SK-N-SH treated with all-trans-retinoic acid at 6 μM for 48 hours (cell line): ENCODE measurements around the gene CNTN4.

Source experiments
- ATAC-seq: fragments of 200-7000 bp; cut with Tn5 transposase; 3 replicates; pipeline ENCODE4 v1.9.1; 2020; ENCODE audit warnings: mild to moderate bottlenecking, moderate library complexity
- ARNTL ChIP-seq: fragments of 450-650 bp; formaldehyde crosslinking; IDR thresholded peaks from 2 replicates; pipeline ENCODE4 v1.5.0; 2020; ENCODE audit warnings: low read depth, mild to moderate bottlenecking, moderate library complexity, borderline replicate concordance
- BACH2 ChIP-seq: fragments of 250-450 bp; sonication (Bioruptor Pico); IDR thresholded peaks from 2 replicates; pipeline ENCODE4 v1.9.0; 2021; ENCODE audit warnings: mild to moderate bottlenecking, borderline replicate concordance
- CSRNP3 ChIP-seq: fragments of 250-450 bp; sonication (Bioruptor Pico); IDR thresholded peaks from 2 replicates; pipeline ENCODE4 v1.5.1; 2021; ENCODE audit warnings: mild to moderate bottlenecking, moderate library complexity
- GLIS3 ChIP-seq: fragments of 250-450 bp; sonication (Bioruptor Pico); IDR thresholded peaks from 2 replicates; pipeline ENCODE4 v1.5.0; 2020; ENCODE audit warnings: mild to moderate bottlenecking, moderate library complexity
- ISL1 ChIP-seq: fragments of 250-450 bp; sonication (Bioruptor Pico); IDR thresholded peaks from 2 replicates; pipeline ENCODE4 v2.1.2; 2022; ENCODE audit warnings: mild to moderate bottlenecking, moderate library complexity
- OSR1 ChIP-seq: fragments of 250-450 bp; sonication (Bioruptor Pico); IDR thresholded peaks from 2 replicates; pipeline ENCODE4 v1.8.0; 2022; ENCODE audit warnings: moderate library complexity, mild to moderate bottlenecking, inconsistent platforms
- PATZ1 ChIP-seq: fragments of 250-450 bp; sonication (Bioruptor Pico); IDR thresholded peaks from 2 replicates; pipeline ENCODE4 v1.8.0; 2020; ENCODE audit warnings: mild to moderate bottlenecking, moderate library complexity, borderline replicate concordance
- RARB ChIP-seq: fragments of 250-450 bp; sonication (Bioruptor Pico); IDR thresholded peaks from 2 replicates; pipeline ENCODE4 v1.8.0; 2021; ENCODE audit warnings: mild to moderate bottlenecking, moderate library complexity
- TCF4 ChIP-seq: fragments of 250-450 bp; sonication (Bioruptor Pico); IDR thresholded peaks from 2 replicates; pipeline ENCODE4 v1.8.0; 2021; ENCODE audit warnings: mild to moderate bottlenecking, moderate library complexity, borderline replicate concordance
- TOX ChIP-seq: fragments of 250-450 bp; sonication (Bioruptor Pico); IDR thresholded peaks from 2 replicates; pipeline ENCODE4 v1.8.0; 2021; ENCODE audit warnings: mild to moderate bottlenecking, moderate library complexity, borderline replicate concordance
- TSHZ2 ChIP-seq: fragments of 250-450 bp; sonication (Bioruptor Pico); IDR thresholded peaks from 2 replicates; pipeline ENCODE4 v1.5.0; 2020; ENCODE audit warnings: mild to moderate bottlenecking, moderate library complexity
- ZC3H10 ChIP-seq: fragments of 250-450 bp; sonication (Bioruptor Pico); IDR thresholded peaks from 2 replicates; pipeline ENCODE4 v1.5.1; 2021; ENCODE audit warnings: mild to moderate bottlenecking, moderate library complexity
- ZFP3 ChIP-seq: fragments of 250-450 bp; sonication (Bioruptor Pico); IDR thresholded peaks from 2 replicates; pipeline ENCODE4 v1.5.0; 2020; ENCODE audit warnings: mild to moderate bottlenecking, moderate library complexity
- ZFP30 ChIP-seq: fragments of 450-650 bp; formaldehyde crosslinking; IDR thresholded peaks from 2 replicates; pipeline ENCODE4 v1.5.0; 2022; ENCODE audit warnings: mild to moderate bottlenecking, moderate library complexity
- ZNF565 ChIP-seq: fragments of 450-650 bp; formaldehyde crosslinking; conservative IDR thresholded peaks from 2 replicates; pipeline ENCODE4 v1.5.0; 2020; ENCODE audit warnings: low read depth, mild to moderate bottlenecking, moderate library complexity
- ZNF70 ChIP-seq: fragments of 450-650 bp; formaldehyde crosslinking; IDR thresholded peaks from 2 replicates; pipeline ENCODE4 v1.5.0; 2020; ENCODE audit warnings: mild to moderate bottlenecking, moderate library complexity

Gene CNTN4

GRCh38 chr3:2869905-2870304 is 771.2 kb downstream of the CNTN4 start:
- ATAC-seq: no peak
- TF ChIP-seq ZNF70 (CRISPR knock-in tag) (no peak), TSHZ2 (CRISPR knock-in tag) (no peak), RARB (CRISPR knock-in tag) (no peak), ISL1 (CRISPR knock-in tag) (peak; percentile 32; the same call in 1 of the 2 replicates)

- ATAC-seq: no peak
- TF ChIP-seq RARB (CRISPR knock-in tag): no peak
- no peak for TF ChIP-seq PATZ1
- no peak for TF ChIP-seq TOX (CRISPR knock-in tag)
- no peak for TF ChIP-seq OSR1 (CRISPR knock-in tag)
- no peak for TF ChIP-seq CSRNP3
- no peak for TF ChIP-seq ZFP30
- no peak for TF ChIP-seq ZC3H10 (CRISPR knock-in tag)
- TF ChIP-seq ZFP3 (CRISPR knock-in tag): no peak
Observed at GRCh38 chr3:2870724-2871333, 772.2 kb downstream of the CNTN4 start.

- no peak for TF ChIP-seq TSHZ2 (CRISPR knock-in tag)
- TF ChIP-seq ZNF565 (CRISPR knock-in tag): no peak
- TF ChIP-seq PATZ1: no peak
- no peak for TF ChIP-seq ISL1 (CRISPR knock-in tag)
- TF ChIP-seq TOX (CRISPR knock-in tag): no peak
- no peak for ATAC-seq
Observed at GRCh38 chr3:2872884-2873283, 774.2 kb downstream of the CNTN4 start.

GRCh38 chr3:2873986-2874385 is 775.3 kb downstream of the CNTN4 start:
- ATAC-seq: no peak
- no peak for TF ChIP-seq CSRNP3
- no peak for TF ChIP-seq ZNF565 (CRISPR knock-in tag)
- no peak for TF ChIP-seq ZC3H10 (CRISPR knock-in tag)
- TF ChIP-seq BACH2 (CRISPR knock-in tag): no peak
- no peak for TF ChIP-seq TCF4 (CRISPR knock-in tag)
- TF ChIP-seq GLIS3 (CRISPR knock-in tag): no peak
- no peak for TF ChIP-seq TSHZ2 (CRISPR knock-in tag)
- TF ChIP-seq ZNF70 (CRISPR knock-in tag): no peak
- TF ChIP-seq TOX (CRISPR knock-in tag): no peak
- no peak for TF ChIP-seq ZFP30
- no peak for TF ChIP-seq ARNTL
- TF ChIP-seq PATZ1: no peak
